Jurkat, Clone E6-1 (cell line): ENCODE data around the gene INTS6L. TPM values are rescaled to one million over a fixed set of nuclear protein-coding genes. Genes with fewer than 3 reads are reported as not detected.

Experiments used
- DNase-seq: peaks from one replicate; pipeline ENCODE4 v3.0.0-alpha.2; 2011; ENCODE audit warnings: low read depth, low spot score
- H3K4me3 ChIP-seq: 2 replicates; pipeline ENCODE4 v1.5.1; 2011; ENCODE audit warnings: mild to moderate bottlenecking, low read length, control low read depth, moderate library complexity
- polyA plus RNA-seq: library from polyadenylated mRNA; unstranded; fragments of >200 nt; gene quantifications from one replicate; pipeline ENCODE4 v1.2.1, GENCODE V29; 2012; ENCODE audit warnings: missing spikeins; ENCODE audit not compliant: insufficient read length, insufficient read depth

The INTS6L gene, protein sequence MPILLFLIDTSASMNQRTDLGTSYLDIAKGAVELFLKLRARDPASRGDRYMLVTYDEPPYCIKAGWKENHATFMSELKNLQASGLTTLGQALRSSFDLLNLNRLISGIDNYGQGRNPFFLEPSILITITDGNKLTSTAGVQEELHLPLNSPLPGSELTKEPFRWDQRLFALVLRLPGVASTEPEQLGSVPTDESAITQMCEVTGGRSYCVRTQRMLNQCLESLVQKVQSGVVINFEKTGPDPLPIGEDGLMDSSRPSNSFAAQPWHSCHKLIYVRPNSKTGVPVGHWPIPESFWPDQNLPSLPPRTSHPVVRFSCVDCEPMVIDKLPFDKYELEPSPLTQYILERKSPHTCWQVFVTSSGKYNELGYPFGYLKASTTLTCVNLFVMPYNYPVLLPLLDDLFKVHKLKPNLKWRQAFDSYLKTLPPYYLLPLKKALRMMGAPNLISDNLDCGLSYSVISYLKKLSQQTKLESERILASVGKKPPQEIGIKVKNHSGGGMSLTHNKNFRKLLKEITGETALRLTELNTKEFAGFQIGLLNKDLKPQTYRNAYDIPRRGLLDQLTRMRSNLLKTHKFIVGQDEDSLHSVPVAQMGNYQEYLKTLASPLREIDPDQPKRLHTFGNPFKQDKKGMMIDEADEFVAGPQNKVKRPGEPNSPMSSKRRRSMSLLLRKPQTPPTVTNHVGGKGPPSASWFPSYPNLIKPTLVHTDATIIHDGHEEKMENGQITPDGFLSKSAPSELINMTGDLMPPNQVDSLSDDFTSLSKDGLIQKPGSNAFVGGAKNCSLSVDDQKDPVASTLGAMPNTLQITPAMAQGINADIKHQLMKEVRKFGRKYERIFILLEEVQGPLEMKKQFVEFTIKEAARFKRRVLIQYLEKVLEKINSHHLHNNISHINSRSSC
- 22.0 TPM for polyA plus RNA-seq

DNA sequence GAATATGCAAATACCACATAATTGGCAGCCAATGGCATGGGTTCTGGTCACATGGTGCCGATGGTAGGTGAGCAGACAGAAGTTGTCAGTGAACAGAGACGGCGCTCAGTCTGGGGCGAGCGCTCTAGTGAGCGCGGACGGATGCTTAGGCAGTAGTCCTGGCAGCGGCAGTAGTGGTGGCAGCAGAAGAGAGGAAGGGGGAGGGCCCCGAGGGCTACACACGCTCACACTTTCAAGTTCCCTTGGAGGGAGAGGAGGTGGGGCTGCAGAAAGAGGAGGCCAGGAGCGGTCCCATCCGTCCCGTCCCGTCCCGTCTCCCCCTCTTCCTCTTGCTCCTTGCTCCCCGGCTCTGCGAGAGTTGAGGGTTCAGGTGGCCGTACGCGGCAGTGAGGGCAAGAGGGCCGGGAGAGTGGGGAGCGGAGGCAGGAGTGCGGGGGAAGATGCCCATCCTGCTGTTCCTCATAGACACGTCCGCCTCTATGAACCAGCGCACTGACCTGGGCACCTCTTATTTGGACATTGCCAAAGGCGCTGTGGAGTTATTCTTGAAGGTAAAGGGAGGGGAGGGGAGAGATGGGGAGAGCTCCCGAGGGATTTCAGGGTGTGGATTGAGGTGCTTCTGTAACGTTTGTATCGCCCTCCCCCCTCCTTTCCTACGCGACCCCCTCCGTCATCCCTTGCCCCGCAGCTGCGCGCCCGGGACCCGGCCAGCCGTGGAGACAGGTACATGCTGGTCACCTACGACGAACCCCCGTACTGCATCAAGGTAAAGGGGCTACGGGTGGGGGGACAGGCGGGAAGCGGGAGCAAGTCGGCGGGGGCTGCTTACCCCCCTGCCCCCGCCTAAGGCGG lies at the start of gene INTS6L:
TSS of gene INTS6L (plus strand) at position 108 of the 852 bp plus-strand sequence. CDS start at position 441, 333 bp downstream.
- DNase-seq: peak; percentile 91
- H3K4me3 ChIP-seq: peak within 1 kb of the TSS; percentile 75

DNA sequence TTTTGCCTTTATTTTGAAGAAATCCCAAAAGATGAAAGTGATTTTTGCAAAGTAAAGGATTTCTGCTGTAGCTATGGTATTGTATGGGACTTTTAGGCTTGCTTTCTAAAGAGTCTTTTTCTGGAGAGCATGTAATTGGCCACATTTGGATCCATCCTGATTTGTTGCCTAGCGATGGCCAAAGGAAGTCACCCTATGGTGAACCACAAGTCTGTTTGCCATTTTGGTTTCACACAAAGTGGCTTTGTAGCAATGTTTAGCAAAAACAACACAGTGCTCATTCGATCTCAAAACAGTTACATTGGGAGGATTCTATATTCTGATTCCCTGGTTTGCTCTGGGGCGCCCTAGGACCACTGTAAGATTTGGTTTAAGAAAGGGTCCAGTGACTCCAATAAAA lies 44.1 kb upstream of the INTS6L start:
- no peak for DNase-seq
- H3K4me3 ChIP-seq: no peak overlapping the region

DNA sequence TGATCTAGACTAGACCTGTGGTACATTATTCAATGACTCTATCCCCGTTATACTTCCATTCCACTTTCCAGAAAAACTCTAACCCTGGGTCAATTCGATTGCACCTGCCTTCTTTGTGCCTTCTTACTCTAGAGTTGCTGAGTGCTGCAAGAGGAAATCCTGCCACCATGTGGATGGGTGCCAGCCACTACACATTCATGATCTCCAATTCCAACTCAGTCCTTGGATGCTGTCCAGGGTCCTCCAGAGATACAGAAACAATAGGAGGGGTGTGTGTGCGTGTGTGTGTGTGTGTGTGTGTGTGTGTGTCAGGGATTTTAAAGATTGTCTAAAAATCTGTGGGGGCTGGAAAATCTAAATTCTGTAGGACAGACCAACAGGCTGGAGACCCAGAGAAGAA lies 42.9 kb upstream of the INTS6L start:
- peak; percentile 29 for DNase-seq
- H3K4me3 ChIP-seq: no peak overlapping the region

DNA sequence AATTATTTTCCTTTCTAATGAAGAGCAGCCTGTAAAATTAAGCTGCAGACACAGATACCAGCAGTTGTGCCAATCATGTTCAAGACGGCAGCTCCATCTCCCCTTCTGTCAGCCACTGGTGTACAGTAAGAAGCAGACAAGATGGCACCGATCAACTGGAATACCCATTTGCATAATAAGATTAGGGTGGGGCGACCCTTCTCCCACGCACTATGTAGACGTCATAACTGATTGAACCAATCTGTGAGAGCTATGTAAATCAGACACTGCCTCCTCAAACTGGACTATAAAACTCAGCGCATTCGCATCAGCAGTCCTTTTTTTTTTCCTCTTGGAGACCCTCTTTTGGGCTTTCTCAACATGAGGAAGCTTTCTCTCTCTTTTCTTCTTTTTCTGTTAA lies 40.4 kb upstream of the INTS6L start:
- no peak overlapping the region for H3K4me3 ChIP-seq
- DNase-seq: no peak

DNA sequence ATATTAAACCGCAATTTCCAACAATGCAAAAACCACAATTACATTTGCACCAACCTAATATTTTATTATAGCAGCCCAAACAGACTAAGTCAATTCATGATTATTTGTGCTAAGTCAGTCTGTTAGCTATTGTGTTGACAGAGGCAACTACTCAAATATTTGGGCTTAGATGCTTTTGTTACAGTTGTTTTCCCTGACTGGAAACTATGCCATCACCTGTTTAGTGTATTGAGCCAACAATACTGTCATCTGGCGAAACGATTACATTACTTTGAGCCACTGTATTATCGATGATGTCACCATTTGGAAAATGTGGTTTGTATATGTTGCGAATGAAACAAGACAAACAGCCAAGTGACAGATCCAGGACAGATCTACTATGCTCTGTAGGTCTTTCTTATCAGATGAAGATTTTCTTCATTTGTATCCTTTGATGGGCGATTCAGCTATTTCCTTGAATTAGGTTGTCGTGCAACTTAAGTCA lies 38.7 kb upstream of the INTS6L start:
- H3K4me3 ChIP-seq: no peak overlapping the region
- no peak for DNase-seq

DNA sequence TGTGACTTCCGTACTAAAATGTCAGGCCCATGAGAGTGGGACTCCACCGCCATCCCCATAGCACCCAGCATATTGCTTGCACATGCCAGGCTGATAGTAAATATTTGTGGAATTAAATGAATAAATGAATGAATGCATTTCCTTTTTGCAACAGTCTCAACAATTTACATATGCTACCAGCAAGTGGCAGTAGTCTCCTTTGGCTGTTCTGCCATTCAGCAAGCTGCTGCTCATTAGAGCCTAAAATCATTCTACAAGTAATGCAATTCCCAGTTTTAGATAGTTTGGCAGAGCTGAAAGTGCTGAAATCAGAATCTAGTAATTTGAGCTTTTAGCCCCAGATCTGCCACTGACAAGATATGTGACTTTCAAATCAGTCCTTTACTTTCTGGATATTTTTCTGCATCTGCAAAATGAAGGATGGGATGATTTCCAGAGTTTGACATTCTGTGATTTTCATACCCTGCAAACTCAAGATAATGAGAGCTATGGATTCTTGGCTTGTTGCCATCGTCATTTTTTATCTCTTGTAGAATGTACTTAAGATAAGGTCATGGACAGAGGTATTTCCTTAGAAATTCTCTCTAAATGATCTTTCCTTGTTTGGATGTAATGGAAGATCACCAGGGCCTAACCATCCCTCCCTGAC lies 35.7 kb upstream of the INTS6L start:
- DNase-seq: peak; percentile 10
- no peak overlapping the region for H3K4me3 ChIP-seq

DNA sequence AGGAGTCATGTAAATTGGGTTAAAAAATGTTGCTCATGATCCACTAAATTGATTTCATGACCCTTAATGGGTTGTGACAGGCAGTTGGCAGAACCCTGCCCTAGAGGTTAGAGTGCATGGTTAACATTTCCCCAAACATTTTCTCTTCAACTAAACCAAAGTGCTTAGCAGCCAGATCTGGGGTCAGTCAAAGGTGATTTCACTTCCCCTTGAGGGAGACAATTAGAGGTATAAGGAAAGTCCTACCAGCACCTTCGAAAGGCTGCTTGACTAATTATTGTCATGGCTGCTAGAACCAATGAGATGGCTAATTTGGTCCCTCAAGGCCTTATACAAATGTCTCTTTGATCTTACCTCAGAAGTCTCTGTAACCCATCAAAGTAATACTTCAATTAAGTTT lies 30.9 kb upstream of the INTS6L start:
- no peak overlapping the region for H3K4me3 ChIP-seq
- DNase-seq: no peak

DNA sequence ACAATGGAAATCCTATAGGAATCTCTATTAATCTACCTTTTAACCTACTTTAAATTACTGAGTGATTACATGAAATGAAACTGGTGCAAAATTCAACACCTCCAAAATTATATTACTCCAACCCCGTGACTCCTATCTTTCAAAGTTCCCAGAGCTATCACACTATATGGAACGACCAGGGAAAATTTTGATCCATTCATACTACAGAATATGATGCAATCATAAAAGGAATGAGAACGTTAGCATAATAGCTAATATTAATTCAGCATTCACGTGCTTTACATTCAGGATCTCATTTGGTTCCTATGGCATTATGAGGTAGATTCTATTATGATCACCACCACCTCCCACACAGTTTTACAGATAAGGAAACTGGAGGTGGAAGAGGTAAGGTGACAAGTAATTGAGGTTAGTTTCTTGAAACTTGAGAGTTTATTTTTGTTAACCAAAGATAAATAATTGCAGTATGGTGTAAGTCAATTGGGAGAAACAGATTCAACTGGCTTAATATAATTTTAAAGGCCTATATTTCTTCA lies 29.4 kb upstream of the INTS6L start:
- DNase-seq: no peak
- H3K4me3 ChIP-seq: no peak overlapping the region

DNA sequence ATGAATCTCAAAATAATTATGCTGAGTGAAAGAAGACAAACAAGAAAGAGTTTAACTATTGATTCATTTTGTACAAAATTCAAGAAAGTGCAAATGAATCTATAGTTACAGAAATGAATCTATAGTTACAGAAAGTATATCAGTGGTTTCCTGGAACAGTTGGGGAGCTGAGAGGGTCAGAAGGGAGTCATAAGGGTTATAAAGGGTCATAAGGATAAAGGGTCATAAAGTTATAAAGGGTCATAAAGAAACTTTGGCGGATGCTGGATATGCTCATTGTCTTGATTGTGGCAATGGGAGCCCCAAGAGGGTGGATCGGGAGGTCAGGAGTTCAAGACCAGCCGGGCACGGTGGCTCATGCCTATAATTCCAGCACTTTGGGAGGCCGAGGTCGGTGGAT lies 26.0 kb upstream of the INTS6L start:
- no peak for DNase-seq
- no peak overlapping the region for H3K4me3 ChIP-seq

DNA sequence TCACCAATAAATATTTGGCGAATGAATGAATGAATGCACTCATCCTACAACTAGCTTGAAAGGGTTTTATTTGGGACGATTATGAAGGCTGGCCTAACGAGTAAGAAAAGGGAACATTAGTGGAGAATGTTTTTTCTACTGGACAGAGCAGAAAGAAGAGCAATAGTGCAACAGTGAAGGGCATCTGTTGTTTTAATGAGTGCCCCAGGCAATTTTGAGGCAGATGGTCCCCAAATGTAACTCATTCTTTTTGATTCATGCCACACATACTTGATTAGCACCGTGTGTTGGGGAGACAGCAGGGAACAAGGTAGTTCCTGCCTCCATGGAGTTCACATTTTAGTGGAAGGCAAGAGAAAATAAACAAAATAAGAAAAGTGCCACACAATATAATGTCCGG lies 22.7 kb upstream of the INTS6L start:
- H3K4me3 ChIP-seq: no peak overlapping the region
- no peak for DNase-seq

DNA sequence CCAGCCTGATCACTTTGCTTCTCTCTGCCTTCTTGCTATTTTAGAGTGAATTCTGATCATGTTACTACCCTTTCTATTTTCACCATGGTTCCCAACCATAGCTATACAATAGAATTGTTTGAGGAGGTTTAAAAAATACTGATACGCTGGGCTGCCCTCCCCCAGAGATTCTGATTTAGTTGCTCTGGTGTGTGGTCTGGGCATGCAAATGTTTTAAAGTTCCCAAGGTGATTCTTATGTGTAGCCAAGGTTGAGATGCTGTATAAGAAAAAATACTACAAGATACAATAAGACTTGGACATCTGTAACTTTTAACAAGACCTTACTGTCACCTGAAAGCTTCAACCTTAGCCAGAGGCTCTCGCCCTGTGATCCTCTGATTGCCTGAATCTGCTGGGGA lies 22.2 kb upstream of the INTS6L start:
- no peak overlapping the region for H3K4me3 ChIP-seq
- no peak for DNase-seq

DNA sequence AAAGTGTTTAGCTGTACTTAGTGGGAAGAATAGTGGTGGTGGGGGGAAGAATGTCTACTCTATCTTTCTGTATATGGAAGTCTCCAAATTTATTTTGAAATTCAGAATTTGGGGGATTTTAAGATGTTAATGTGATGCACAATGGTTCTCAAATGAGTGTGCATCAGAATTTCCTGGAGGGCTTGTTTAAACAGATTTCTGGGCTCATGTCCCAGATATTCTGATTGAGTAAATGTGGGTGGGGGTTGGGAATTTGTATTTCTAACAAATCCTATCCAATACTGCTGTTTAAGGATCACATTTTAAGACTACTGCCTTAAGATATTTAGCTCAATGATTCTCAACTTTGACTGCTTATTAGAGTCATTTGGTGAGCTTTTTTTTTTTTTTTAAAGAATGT lies 15.1 kb upstream of the INTS6L start:
- H3K4me3 ChIP-seq: no peak overlapping the region
- no peak for DNase-seq

DNA sequence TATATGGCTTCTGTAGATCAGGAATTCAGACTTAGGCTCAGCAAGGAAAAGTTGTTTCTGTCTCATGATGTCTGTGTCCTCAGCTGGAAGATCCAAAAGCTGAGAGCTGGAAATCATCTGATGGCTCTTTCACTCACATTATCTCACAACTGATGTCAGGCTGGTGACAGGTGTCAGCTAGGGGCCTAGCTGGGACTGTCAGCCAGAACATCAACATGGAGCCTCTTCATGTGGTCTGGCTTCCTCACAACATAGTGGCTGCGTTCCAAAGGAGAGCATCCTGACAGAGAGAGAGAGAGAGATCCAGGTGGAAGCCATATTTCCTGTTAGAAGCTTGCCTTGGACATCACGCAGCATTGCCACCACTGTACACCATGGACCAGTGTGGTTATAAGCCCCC lies 10.6 kb upstream of the INTS6L start:
- H3K4me3 ChIP-seq: no peak overlapping the region
- no peak for DNase-seq

DNA sequence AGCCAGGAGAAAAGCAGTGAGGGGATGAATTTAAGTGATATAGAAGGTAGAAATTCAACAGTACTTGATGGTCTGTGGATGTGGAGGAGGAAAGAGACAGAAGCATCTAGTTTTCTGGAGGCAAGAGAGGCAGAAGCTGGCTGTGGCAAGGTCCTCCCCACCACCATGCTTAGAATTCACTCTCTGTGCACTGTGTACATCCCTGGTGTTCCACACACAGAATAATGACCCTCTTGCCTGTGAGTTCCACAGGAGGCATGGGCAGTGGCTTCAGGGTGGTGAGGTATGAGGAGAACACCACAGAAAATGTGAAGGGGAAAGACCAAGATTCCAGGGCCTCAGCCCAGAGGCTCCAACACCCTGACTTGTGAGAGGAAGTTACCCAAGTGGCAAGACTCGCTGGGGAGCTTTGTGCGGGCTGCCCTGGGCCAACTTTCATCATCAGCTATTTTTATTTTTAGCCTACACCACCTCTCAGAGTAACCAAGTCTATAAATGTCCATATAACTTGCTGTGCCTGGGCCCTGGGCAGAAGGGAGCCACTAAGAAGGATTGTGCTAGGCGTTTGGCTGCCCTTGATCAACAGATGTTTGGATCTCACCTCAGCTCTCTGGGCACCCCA lies 7.8 kb upstream of the INTS6L start:
- H3K4me3 ChIP-seq: no peak overlapping the region
- no peak for DNase-seq

DNA sequence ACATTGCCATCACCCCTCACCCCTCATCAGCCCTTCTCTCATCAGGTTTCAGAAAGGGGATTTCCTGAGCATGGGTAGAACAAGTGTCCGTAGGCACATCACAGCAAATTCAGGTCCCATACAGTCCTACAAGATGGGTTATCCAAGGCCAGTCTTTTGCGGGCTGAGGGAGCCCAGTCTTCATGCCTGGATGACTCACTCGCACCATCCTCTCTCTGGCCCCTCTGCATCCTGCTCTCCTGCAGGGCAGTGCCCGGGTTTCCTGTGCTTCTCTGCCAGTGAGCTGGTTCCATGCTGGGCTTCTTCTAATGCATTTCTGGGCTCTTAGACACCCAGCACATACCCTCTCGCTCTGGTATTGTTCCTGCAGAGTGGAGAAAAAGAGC lies 7.3 kb upstream of the INTS6L start:
- DNase-seq: no peak
- H3K4me3 ChIP-seq: no peak overlapping the region

DNA sequence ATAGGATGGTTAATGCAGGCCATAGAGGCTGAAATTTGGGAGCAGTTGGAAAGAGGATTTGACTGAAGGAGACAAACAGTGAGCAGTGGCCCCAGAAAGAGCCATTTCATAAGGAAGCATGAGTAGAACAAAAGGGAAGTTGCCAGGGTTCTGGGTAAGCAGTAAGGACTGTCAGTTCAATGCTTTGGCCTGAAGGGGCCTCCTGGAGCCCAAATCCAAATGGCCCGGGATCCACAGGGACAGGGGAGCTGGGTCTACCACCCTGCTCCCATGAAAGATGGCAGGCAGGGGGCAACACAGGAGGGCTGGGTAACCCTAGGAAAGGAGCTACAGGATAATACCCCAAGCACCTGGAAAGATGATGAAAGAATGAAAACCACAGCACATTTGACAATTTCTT lies 4.1 kb upstream of the INTS6L start:
- no peak for DNase-seq
- H3K4me3 ChIP-seq: no peak overlapping the region

DNA sequence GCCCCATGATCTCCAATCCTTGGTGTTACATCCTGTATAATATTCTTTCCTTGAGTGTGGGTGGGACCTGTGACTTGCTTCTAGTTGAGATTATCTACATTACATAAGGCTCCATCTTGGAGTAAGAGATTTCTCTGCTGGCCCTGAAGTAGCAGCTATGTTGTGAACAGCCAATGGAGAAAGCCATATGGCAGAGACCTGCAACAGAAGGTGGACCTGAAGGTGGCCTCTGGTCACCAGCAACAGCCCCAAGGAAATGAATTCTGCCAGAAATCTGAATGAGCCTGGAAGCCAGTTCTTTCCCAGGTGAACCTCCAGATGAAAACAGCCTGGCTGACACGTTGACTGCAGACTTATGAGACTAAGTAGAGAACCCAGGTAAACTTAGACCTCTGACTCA lies 2.3 kb upstream of the INTS6L start:
- H3K4me3 ChIP-seq: no peak overlapping the region
- DNase-seq: no peak

DNA sequence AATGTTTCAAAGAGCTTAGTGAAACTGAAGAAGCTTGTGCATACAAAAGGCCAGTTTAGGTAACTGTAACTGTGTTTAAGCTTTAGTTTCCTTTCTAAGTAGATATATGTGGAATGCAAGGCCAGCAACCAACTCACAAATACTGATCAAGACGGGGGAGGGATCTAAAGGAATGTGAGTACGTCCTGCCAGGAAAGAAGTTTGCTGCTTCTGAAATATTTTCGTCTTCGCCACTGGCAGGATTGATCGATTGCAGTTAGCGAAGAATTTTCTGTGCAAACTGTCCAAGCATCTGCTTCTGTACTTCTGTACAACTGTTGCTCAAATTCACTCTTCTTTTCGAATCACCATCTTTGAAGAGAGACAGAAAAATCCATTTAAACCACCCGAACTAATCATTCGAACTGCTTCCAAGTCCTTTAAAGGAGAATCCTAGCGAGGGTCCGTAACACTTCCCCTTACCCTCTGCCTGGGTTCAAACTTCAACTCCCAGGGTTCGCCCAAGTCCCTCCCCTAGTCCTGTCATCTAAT lies 373 bp upstream of the INTS6L start:
- peak overlapping the region; percentile 75 for H3K4me3 ChIP-seq
- no peak for DNase-seq
